ENCODE measurements around the gene BORCS6. TPM values are rescaled to one million over a fixed set of nuclear protein-coding genes. Genes with fewer than 3 reads are reported as not detected.

The BORCS6 gene
- total and polyA plus RNA-seq, 2 donors from 2014 or later = 8.6 to 15.4 TPM

DNA sequence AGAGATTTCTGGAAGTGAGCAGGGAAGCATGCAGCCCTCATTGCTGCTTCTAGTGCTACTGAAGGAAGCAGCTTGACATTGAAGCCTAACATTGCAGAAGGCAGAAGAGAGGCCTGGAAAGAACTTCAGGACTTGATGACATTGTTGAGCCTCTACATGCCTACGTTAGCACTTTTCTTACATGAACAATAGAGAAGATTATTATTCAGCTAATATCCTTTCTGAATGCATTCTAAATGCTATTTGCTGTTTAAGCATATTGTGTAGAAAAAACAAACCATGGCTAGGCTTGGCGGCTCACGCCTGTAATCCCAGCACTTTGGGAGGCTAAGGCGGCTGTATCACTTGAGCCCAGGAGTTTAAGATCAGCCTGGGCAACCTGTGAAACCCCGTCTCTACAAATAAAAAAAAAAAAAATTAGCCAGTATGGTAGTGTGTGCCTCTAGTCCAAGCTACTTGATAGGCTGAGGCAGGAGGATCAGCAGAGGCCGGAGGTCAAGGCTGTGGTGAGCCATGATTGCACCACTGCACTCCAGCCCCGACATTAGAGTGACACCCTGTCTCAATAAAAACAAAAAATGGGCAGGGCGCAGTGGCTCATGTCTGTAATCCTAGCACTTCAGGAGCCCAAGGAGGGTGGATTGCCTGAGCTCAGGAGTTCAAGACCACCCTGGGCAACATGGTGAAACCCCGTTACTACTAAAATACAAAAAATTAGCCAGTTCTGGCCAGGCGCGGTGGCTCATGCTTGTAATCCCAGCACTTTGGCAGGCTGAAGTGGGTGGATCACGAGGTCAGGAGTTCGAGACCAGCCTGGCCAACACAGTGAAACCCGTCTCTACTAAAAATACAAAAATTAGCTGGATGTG is 22.6 kb upstream of the BORCS6 start:
- intact Hi-C loops (cut with DNase I) = no loop called here
- Histone ChIP-seq H3K36me3 (ENCODE audit: control insufficient read depth in 2 of 3, insufficient read depth in 3 of 3, low read length in 3 of 3) (no peaks in the 10 kb centered on the region), H3K27me3 (ENCODE audit: control insufficient read depth, insufficient read depth, low read length) (no peaks in the 10 kb centered on the region), H3K4me3 (ENCODE audit: low read length in 3 of 3) (no peak overlapping the region), H3K4me1 (ENCODE audit: control insufficient read depth in 2 of 3, insufficient read depth in 2 of 3, low read depth in 1 of 3, low read length in 3 of 3) (peaks cover 0 to 9% (median 0%) of the 10 kb centered on the region in 3 donors), H3K9me3 (ENCODE audit: control insufficient read depth in 2 of 3, insufficient read depth in 1 of 3, low read length in 3 of 3) (no peaks in the 10 kb centered on the region), H3K9ac (ENCODE audit: low read length in 3 of 3) (no peak overlapping the region), H3K27ac (ENCODE audit: low read depth in 2 of 2, low read length in 2 of 2) (no peak overlapping the region)
- TF ChIP-seq, protein P1, sequence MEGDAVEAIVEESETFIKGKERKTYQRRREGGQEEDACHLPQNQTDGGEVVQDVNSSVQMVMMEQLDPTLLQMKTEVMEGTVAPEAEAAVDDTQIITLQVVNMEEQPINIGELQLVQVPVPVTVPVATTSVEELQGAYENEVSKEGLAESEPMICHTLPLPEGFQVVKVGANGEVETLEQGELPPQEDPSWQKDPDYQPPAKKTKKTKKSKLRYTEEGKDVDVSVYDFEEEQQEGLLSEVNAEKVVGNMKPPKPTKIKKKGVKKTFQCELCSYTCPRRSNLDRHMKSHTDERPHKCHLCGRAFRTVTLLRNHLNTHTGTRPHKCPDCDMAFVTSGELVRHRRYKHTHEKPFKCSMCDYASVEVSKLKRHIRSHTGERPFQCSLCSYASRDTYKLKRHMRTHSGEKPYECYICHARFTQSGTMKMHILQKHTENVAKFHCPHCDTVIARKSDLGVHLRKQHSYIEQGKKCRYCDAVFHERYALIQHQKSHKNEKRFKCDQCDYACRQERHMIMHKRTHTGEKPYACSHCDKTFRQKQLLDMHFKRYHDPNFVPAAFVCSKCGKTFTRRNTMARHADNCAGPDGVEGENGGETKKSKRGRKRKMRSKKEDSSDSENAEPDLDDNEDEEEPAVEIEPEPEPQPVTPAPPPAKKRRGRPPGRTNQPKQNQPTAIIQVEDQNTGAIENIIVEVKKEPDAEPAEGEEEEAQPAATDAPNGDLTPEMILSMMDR (IDR thresholded peaks at IDR 0.05; ENCODE audit: borderline replicate concordance, extremely low read depth, insufficient read depth) = no peak
- no peak for FAIRE-seq
- DNase-seq = no peak

DNA sequence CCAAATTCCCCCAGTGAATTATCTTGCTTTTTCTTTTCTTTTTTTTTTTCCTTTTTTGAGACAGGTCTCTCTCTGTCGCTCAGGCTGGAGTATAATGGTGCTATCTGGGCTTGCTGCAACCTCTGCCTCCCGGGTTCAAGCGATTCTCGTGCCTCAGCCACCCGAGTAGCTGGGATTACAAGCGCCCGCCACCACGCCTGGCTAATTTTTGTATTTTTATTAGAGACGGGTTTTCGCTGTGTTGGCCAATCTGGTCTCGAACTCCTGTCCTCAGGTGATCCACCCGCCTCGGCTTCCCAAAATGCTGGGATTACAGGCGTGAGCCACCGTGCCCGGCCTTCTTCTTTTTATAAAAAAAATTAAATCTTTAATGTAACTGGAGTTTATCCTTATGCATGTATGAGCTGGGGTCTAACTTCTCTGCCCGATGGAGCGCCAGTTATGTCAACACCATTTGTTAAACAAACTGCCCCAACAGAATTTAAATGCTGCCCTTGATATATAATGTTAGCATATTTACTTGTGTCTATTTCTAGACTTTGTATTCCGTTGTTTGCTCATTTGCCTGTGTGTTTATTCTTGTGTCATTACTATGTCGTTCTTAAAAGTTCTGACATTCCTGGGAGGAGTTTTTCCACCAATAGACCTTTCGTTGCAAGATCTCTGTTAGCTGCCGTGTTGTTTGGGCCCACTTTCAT is 20.9 kb upstream of the BORCS6 start:
- peak overlapping the region; percentile 9 to 67 for H3K27ac ChIP-seq (ENCODE audit: low read depth in 2 of 2, low read length in 2 of 2)
- H3K27me3 ChIP-seq (ENCODE audit: control insufficient read depth, insufficient read depth, low read length) = no peaks in the 10 kb centered on the region
- H3K9me3 ChIP-seq (ENCODE audit: control insufficient read depth in 2 of 3, insufficient read depth in 1 of 3, low read length in 3 of 3) = no peaks in the 10 kb centered on the region
- peaks cover 0 to 9% (median 0%) of the 10 kb centered on the region in 3 donors for H3K4me1 ChIP-seq (ENCODE audit: control insufficient read depth in 2 of 3, insufficient read depth in 2 of 3, low read depth in 1 of 3, low read length in 3 of 3)
- intact Hi-C loops (cut with DNase I) = no loop called here
- DNase-seq (peak in 1 of 5 donors; percentile 31), FAIRE-seq (no peak)
- peak overlapping the region; percentile 77 to 89 (median 83) for H3K4me3 ChIP-seq (ENCODE audit: low read length in 3 of 3)
- H3K36me3 ChIP-seq (ENCODE audit: control insufficient read depth in 2 of 3, insufficient read depth in 3 of 3, low read length in 3 of 3) = no peaks in the 10 kb centered on the region
- H3K9ac ChIP-seq (ENCODE audit: low read length in 3 of 3) = peak overlapping the region; percentile 65 to 87 (median 84)
- TF ChIP-seq, protein P1 (IDR thresholded peaks at IDR 0.05; ENCODE audit: borderline replicate concordance, extremely low read depth, insufficient read depth) = no peak

DNA sequence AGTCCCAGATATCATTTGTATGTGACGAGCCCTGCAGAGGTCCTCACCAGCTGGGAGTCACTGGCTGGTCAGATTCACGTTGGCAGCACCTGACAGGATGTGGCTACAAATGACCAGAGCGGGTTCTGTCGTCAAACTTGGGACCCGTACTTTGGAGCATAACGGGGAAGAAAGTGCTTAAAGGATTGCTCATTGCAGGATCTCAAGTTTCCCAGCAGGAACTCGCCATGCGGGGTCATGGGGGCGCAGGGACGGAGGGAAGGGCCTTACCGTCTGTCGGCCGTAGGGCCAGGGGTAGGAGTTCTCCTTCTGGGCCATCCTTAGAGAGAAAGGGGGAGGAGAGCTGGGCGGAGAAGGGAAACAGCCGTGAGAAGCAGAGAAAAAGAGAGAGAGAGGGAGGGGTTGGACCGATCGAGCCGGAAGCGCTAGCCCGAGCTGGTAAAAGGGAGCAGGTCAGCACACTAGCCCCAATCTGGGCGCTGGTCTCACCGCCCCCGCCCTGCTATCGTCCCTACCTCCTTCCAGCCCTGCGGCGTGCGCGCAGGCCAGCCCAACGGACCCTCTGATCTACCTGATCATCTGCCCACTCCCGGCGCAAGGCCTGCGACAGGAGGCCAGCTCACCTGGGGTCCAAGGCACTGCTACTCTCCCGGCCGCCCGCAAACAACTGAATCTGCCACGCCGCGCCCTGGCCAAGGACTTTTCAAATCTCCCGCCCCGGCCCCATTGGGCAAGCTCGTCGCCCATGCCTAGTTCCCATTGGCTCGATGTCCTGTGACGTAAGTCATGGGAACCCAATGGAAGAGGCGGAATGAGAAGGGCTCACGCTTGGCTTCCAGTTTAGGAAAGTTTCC is 20.2 kb upstream of the BORCS6 start, which contains the start of gene AURKB:
TSS of gene AURKB (minus strand) at position 669 of the 854 bp plus-strand sequence. CDS start at position 318, 351 bp downstream.
- FAIRE-seq (peak; percentile 96), DNase-seq (peak; percentile 96 to 100 (median 97))
- peak within 1 kb of the TSS; percentile 65 to 87 (median 84) for H3K9ac ChIP-seq (ENCODE audit: low read length in 3 of 3)
- TF ChIP-seq, protein P1 (IDR thresholded peaks at IDR 0.05; ENCODE audit: borderline replicate concordance, extremely low read depth, insufficient read depth) = no peak
- H3K27ac ChIP-seq (ENCODE audit: low read depth in 2 of 2, low read length in 2 of 2) = peak within 1 kb of the TSS; percentile 9 to 67
- H3K4me3 ChIP-seq (ENCODE audit: low read length in 3 of 3) = peak within 1 kb of the TSS; percentile 77 to 89 (median 83)
- no peaks in the 10 kb centered on the region for H3K9me3 ChIP-seq (ENCODE audit: control insufficient read depth in 2 of 3, insufficient read depth in 1 of 3, low read length in 3 of 3)
- peaks cover 0 to 9% (median 0%) of the 10 kb centered on the region in 3 donors for H3K4me1 ChIP-seq (ENCODE audit: control insufficient read depth in 2 of 3, insufficient read depth in 2 of 3, low read depth in 1 of 3, low read length in 3 of 3)
- intact Hi-C loops (cut with DNase I) = no loop called here
- no peaks in the 10 kb centered on the region for H3K27me3 ChIP-seq (ENCODE audit: control insufficient read depth, insufficient read depth, low read length)
- H3K36me3 ChIP-seq (ENCODE audit: control insufficient read depth in 2 of 3, insufficient read depth in 3 of 3, low read length in 3 of 3) = no peaks in the 10 kb centered on the region

All from kidney (tissue), 14 donors.